GM12878 (cell line): ENCODE data around the gene MAP3K1. TPM values are rescaled to one million over a fixed set of nuclear protein-coding genes. Genes with fewer than 3 reads are reported as not detected.

Experiments used
- CBX5 ChIP-seq: sonication (generic); IDR thresholded peaks from 2 replicates; pipeline ENCODE4 v1.6.1; 2016; ENCODE audit warnings: low read depth, moderate library complexity, mild to moderate bottlenecking, inconsistent platforms
- DPF2 ChIP-seq: fragments of 450-650 bp; IDR thresholded peaks from 2 replicates; pipeline ENCODE4 v1.6.1; 2017; ENCODE audit warnings: mild to moderate bottlenecking
- JUNB ChIP-seq: IDR thresholded peaks from 2 replicates; pipeline ENCODE4 v1.6.1; 2016; ENCODE audit warnings: antibody characterized with exemption, mild to moderate bottlenecking
- LARP7 ChIP-seq: fragments of 450-650 bp; IDR thresholded peaks from 2 replicates; pipeline ENCODE4 v1.6.1; 2017; ENCODE audit warnings: mild to moderate bottlenecking
- NFXL1 ChIP-seq: fragments of 450-650 bp; IDR thresholded peaks from 2 replicates; pipeline ENCODE4 v1.6.1; 2017; ENCODE audit warnings: antibody characterized with exemption, mild to moderate bottlenecking, borderline replicate concordance
- POLR2AphosphoS2 ChIP-seq: IDR thresholded peaks from 2 replicates; pipeline ENCODE4 v1.6.1; 2011; ENCODE audit warnings: low read depth, mild to moderate bottlenecking, low read length, improper control_type of control experiment, moderate library complexity
- POLR2AphosphoS5 ChIP-seq: IDR thresholded peaks from 2 replicates; pipeline ENCODE4 v1.6.1; 2011; ENCODE audit warnings: mild to moderate bottlenecking, low read length, inconsistent platforms
- RAD21 ChIP-seq: IDR thresholded peaks from 2 replicates; pipeline ENCODE4 v1.6.1; 2011; ENCODE audit warnings: mild to moderate bottlenecking, low read depth, low read length, moderate library complexity; ENCODE audit not compliant: insufficient read depth
- RB1 ChIP-seq: fragments of 450-650 bp; formaldehyde crosslinking; IDR thresholded peaks from 2 replicates; pipeline ENCODE4 v1.6.1; 2017; ENCODE audit warnings: mild to moderate bottlenecking, borderline replicate concordance
- SMARCA5 ChIP-seq: fragments of 450-650 bp; IDR thresholded peaks from 2 replicates; pipeline ENCODE4 v1.6.1; 2017; ENCODE audit warnings: mild to moderate bottlenecking
- SMC3 ChIP-seq: IDR thresholded peaks from 2 replicates; pipeline ENCODE4 v1.6.1; 2011; ENCODE audit warnings: low read length, improper control_type of control experiment, borderline replicate concordance
- SREBF1 ChIP-seq: IDR thresholded peaks from 2 replicates; pipeline ENCODE4 v1.6.1; 2012; ENCODE audit warnings: mild to moderate bottlenecking, low read length
- SRF ChIP-seq, 2 experiments: IDR thresholded peaks; 2 replicates each; pipeline ENCODE4 v1.6.1; 2011; ENCODE audit warnings: low read depth in 2 of 2, low read length in 2 of 2, mild to moderate bottlenecking in 1 of 2, moderate library complexity in 1 of 2
- YY1 ChIP-seq: IDR thresholded peaks from 2 replicates; pipeline ENCODE4 v1.6.1; 2011; ENCODE audit warnings: low read depth, mild to moderate bottlenecking, low read length
- polyA plus RNA-seq, 11 experiments: library from polyadenylated mRNA; depleted of rRNA in 4 of 11; unstranded in 6 of 11; stranded (reverse) in 5 of 11; fragments of >200 nt; fragmentation: Nextera tagmentation in 4 of 11; fragmentation: Illumina TruSeq in 1 of 11; extraction: Ambion mirVana in 4 of 11; extraction: Trizol in 1 of 11; gene quantifications; 1 replicate in 1 of 11; 2 replicates in 10 of 11; pipeline versions ENCODE4 v1.2.1 to v1.2.3, GENCODE V29; 2011 to 2016; ENCODE audit warnings: inconsistent platforms in 2 of 11, missing spikeins in 2 of 11, low read depth in 1 of 11
- total RNA-seq, 4 experiments: library from RNA; depleted of rRNA in 3 of 4; stranded (reverse); fragments of >200 nt in 3 of 4; fragmentation: Illumina TruSeq in 1 of 4; extraction: Trizol in 1 of 4; gene quantifications; 2 replicates each; pipeline versions ENCODE4 v1.2.1 to v1.2.3, GENCODE V29; 2013 to 2021
- TF ChIP-seq, protein P1 (sequence below): fragments of 450-650 bp; formaldehyde crosslinking; IDR thresholded peaks from 2 replicates; pipeline ENCODE4 v1.4.0; 2020; ENCODE audit warnings: mild to moderate bottlenecking, moderate library complexity
- TF ChIP-seq, protein P2 (sequence below): fragments of 150-350 bp; IDR thresholded peaks from 2 replicates; pipeline ENCODE4 v1.6.1; 2016; ENCODE audit warnings: low read depth, low read length
- TF ChIP-seq, protein P3 (sequence below): IDR thresholded peaks from 2 replicates; pipeline ENCODE4 v1.6.1; 2011; ENCODE audit warnings: low read depth, low read length, improper control_type of control experiment, borderline replicate concordance
- TF ChIP-seq, protein P4 (sequence below): IDR thresholded peaks from 2 replicates; pipeline ENCODE4 v1.6.1; 2012; ENCODE audit warnings: low read depth, low read length, improper control_type of control experiment
- TF ChIP-seq, protein P5 (sequence below): fragments of 450-650 bp; formaldehyde crosslinking; IDR thresholded peaks from 2 replicates; pipeline ENCODE4 v1.4.0; 2022; ENCODE audit warnings: mild to moderate bottlenecking, moderate library complexity

MAP3K1 gene
- total and polyA plus RNA-seq, 10 of the 15 experiments (the other 5 are each of a cell fraction or from before 2014, with no cell fraction given) = 7.5 to 24.6 (median 12.6) TPM

DNA sequence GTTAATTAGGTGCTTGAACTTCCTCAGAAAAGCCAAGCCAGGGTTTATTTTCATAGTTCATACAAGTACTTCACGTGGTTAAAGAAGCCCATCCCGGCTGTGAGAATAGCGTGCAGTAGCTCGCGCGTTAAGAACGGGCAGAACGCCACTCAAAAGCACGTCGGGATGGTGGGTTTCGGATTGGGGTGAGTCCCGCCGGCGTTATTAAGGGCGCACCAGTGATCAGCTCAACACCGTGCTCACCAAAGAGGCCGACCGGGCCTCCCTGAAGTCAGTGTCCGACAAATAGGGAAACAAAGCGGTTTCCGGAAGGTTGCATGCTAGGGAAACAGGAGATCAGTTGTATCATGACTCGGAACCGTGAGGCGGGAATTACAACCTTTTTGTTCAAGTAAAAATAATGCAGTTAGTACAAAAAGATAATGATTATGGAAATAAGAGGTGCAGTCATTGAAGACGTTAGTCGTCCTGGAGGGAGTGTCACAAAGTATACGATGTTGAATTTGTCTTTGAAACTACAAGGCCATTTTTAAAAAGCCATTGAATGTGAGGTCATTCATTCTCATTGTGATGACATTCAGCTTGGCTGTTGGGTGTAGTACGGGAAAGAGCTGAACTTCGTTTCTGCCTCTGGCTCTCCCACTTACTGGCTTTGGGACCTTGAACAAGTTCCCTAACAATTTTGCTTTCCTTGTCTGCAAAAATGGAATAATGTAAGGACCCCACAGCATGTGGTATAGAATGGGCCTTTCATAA lies 95.0 kb downstream of the MAP3K1 start (continued):
- TF ChIP-seq, protein P1, sequence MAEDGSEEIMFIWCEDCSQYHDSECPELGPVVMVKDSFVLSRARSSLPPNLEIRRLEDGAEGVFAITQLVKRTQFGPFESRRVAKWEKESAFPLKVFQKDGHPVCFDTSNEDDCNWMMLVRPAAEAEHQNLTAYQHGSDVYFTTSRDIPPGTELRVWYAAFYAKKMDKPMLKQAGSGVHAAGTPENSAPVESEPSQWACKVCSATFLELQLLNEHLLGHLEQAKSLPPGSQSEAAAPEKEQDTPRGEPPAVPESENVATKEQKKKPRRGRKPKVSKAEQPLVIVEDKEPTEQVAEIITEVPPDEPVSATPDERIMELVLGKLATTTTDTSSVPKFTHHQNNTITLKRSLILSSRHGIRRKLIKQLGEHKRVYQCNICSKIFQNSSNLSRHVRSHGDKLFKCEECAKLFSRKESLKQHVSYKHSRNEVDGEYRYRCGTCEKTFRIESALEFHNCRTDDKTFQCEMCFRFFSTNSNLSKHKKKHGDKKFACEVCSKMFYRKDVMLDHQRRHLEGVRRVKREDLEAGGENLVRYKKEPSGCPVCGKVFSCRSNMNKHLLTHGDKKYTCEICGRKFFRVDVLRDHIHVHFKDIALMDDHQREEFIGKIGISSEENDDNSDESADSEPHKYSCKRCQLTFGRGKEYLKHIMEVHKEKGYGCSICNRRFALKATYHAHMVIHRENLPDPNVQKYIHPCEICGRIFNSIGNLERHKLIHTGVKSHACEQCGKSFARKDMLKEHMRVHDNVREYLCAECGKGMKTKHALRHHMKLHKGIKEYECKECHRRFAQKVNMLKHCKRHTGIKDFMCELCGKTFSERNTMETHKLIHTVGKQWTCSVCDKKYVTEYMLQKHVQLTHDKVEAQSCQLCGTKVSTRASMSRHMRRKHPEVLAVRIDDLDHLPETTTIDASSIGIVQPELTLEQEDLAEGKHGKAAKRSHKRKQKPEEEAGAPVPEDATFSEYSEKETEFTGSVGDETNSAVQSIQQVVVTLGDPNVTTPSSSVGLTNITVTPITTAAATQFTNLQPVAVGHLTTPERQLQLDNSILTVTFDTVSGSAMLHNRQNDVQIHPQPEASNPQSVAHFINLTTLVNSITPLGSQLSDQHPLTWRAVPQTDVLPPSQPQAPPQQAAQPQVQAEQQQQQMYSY (CRISPR knock-in tag) = no peak
- TF ChIP-seq RB1 (no peak; the same call in 1 of the 2 replicates), JUNB (no peak), LARP7 (0 out of 2 replicates have a peak, but pooled peaks have one; percentile 16), SMC3 (no peak), CBX5 (no peak), RAD21 (no peak), SMARCA5 (no peak), YY1 (no peak), SRF (IDR thresholded peaks at IDR 0.05; ENCODE audit: low read depth in 2 of 2, low read length in 2 of 2) (no peak), POLR2AphosphoS5 (0 out of 2 replicates have a peak, but pooled peaks have one; percentile 12), SREBF1 (no peak), DPF2 (no peak), NFXL1 (no peak), POLR2AphosphoS2 (no peak)
- TF ChIP-seq, protein P2, sequence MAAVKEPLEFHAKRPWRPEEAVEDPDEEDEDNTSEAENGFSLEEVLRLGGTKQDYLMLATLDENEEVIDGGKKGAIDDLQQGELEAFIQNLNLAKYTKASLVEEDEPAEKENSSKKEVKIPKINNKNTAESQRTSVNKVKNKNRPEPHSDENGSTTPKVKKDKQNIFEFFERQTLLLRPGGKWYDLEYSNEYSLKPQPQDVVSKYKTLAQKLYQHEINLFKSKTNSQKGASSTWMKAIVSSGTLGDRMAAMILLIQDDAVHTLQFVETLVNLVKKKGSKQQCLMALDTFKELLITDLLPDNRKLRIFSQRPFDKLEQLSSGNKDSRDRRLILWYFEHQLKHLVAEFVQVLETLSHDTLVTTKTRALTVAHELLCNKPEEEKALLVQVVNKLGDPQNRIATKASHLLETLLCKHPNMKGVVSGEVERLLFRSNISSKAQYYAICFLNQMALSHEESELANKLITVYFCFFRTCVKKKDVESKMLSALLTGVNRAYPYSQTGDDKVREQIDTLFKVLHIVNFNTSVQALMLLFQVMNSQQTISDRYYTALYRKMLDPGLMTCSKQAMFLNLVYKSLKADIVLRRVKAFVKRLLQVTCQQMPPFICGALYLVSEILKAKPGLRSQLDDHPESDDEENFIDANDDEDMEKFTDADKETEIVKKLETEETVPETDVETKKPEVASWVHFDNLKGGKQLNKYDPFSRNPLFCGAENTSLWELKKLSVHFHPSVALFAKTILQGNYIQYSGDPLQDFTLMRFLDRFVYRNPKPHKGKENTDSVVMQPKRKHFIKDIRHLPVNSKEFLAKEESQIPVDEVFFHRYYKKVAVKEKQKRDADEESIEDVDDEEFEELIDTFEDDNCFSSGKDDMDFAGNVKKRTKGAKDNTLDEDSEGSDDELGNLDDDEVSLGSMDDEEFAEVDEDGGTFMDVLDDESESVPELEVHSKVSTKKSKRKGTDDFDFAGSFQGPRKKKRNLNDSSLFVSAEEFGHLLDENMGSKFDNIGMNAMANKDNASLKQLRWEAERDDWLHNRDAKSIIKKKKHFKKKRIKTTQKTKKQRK = no peak
- TF ChIP-seq, protein P3, sequence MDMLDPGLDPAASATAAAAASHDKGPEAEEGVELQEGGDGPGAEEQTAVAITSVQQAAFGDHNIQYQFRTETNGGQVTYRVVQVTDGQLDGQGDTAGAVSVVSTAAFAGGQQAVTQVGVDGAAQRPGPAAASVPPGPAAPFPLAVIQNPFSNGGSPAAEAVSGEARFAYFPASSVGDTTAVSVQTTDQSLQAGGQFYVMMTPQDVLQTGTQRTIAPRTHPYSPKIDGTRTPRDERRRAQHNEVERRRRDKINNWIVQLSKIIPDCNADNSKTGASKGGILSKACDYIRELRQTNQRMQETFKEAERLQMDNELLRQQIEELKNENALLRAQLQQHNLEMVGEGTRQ = no peak
- TF ChIP-seq, protein P4, sequence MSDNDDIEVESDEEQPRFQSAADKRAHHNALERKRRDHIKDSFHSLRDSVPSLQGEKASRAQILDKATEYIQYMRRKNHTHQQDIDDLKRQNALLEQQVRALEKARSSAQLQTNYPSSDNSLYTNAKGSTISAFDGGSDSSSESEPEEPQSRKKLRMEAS = no peak; the same call in 1 of the 2 replicates
- TF ChIP-seq, protein P5, sequence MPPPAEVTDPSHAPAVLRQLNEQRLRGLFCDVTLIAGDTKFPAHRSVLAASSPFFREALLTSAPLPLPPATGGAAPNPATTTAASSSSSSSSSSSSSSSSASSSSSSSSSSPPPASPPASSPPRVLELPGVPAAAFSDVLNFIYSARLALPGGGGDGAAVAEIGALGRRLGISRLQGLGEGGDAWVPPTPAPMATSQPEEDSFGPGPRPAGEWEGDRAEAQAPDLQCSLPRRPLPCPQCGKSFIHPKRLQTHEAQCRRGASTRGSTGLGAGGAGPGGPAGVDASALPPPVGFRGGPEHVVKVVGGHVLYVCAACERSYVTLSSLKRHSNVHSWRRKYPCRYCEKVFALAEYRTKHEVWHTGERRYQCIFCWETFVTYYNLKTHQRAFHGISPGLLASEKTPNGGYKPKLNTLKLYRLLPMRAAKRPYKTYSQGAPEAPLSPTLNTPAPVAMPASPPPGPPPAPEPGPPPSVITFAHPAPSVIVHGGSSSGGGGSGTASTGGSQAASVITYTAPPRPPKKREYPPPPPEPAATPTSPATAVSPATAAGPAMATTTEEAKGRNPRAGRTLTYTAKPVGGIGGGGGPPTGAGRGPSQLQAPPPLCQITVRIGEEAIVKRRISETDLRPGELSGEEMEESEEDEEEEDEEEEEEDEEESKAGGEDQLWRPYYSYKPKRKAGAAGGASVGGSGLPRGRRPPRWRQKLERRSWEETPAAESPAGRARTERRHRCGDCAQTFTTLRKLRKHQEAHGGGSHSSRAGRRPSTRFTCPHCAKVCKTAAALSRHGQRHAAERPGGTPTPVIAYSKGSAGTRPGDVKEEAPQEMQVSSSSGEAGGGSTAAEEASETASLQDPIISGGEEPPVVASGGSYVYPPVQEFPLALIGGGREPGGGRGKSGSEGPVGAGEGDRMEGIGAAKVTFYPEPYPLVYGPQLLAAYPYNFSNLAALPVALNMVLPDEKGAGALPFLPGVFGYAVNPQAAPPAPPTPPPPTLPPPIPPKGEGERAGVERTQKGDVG (CRISPR knock-in tag) = no peak
